RWPE1 (cell line): ENCODE data around the gene SMARCD1.
A peak's percentile ranks its signal among the peaks of the same experiment; 100 is the strongest.

Experiments
- CTCF ChIA-PET: fragments of 350-600 bp; sonication (Branson Sonifier 250); formaldehyde crosslinking; extraction: SDS; loops from one replicate; lab custom pipeline; 2021; lab: Yijun Ruan, JAX
- POLR2A ChIA-PET: fragments of 400-600 bp; formaldehyde crosslinking; extraction: SDS; loops from one replicate; lab custom pipeline; 2020; ENCODE audit warnings: antibody characterized with exemption; ENCODE audit not compliant: low non-redundant PET; lab: Yijun Ruan, JAX
- DNase-seq: peaks from one replicate; pipeline ENCODE4 v3.0.0; 2012; ENCODE audit warnings: low spot score
- H3K27ac ChIP-seq: fragments of 450-650 bp; 2 replicates; pipeline ENCODE4 v1.5.1; 2017
- CTCF ChIP-seq: fragments of 450-650 bp; conservative IDR thresholded peaks from 2 replicates; pipeline ENCODE4 v1.5.1; 2017; ENCODE audit warnings: low read depth, mild to moderate bottlenecking

SMARCD1 gene

GRCh38 chr12:50066402-50066801 lies 18.7 kb upstream of the SMARCD1 start:
- POLR2A ChIA-PET, result no interaction called here
- no peak for DNase-seq
- no peak overlapping the region for H3K27ac ChIP-seq
- TF ChIP-seq CTCF, result no peak
- CTCF ChIA-PET, result interaction anchor here (1.1 to 2.0 kb wide), 3 partner anchors 11 to 120 kb away, joined by 3 to 12 read pairs (median 7); no protein-coding TSS in a partner anchor

- H3K27ac ChIP-seq, result no peak overlapping the region
- TF ChIP-seq CTCF, result no peak
- POLR2A ChIA-PET, result no interaction called here
- CTCF ChIA-PET, result interaction anchor here (0.6 to 4.8 kb wide), 3 partner anchors 102 to 202 kb away, joined by 5 to 37 read pairs (median 22); no protein-coding TSS in a partner anchor
- no peak for DNase-seq
These were observed 16.1 kb upstream of the SMARCD1 start for GRCh38 chr12:50069069-50069468.

- H3K27ac ChIP-seq, result no peak overlapping the region
- POLR2A ChIA-PET, result no interaction called here
- CTCF ChIA-PET, result interaction anchor here (0.6 to 4.8 kb wide), 7 partner anchors 13 to 994 kb away, joined by 3 to 37 read pairs (median 5); no protein-coding TSS in a partner anchor
- DNase-seq, result no peak
- no peak for TF ChIP-seq CTCF
These were observed 15.6 kb upstream of the SMARCD1 start for GRCh38 chr12:50069539-50069938.

GRCh38 chr12:50070314-50071060 lies 14.7 kb upstream of the SMARCD1 start:
- CTCF ChIA-PET, result interaction anchor here (0.6 to 4.8 kb wide), 23 partner anchors 11 to 1411 kb away, joined by 3 to 37 read pairs (median 4); partner anchors contain the start of genes AQP2, AQP6 and SMARCD1
- POLR2A ChIA-PET, result no interaction called here
- peak; percentile 64 for DNase-seq
- H3K27ac ChIP-seq, result peak overlapping the region; percentile 56
- peak; percentile 96 for TF ChIP-seq CTCF

GRCh38 chr12:50072198-50072907 lies 12.8 kb upstream of the SMARCD1 start:
- no peak overlapping the region for H3K27ac ChIP-seq
- DNase-seq, result no peak
- POLR2A ChIA-PET, result no interaction called here
- TF ChIP-seq CTCF, result no peak
- CTCF ChIA-PET, result no interaction called here

GRCh38 chr12:50073206-50073605 lies 11.9 kb upstream of the SMARCD1 start:
- TF ChIP-seq CTCF, result no peak
- POLR2A ChIA-PET, result no interaction called here
- H3K27ac ChIP-seq, result no peak overlapping the region; the same call in 1 of the 2 replicates

More at GRCh38 chr12:50073206-50073605, 11.9 kb upstream of the SMARCD1 start:
- CTCF ChIA-PET, result interaction anchor here (0.6 to 1.6 kb wide), 2 partner anchors 34 to 37 kb away, joined by 3 to 4 read pairs; no protein-coding TSS in a partner anchor
- no peak for DNase-seq
